ENCODE results near the gene HFE.
"Not testable (repeated sequence)": the region's sequence is repeated elsewhere in the genome, so short reads cannot be mapped to it uniquely, and the experiment has no call there.

Gene HFE

GRCh38 chr6:26055719-26056582 is 31.3 kb upstream of the HFE start:
- ATAC-seq: peak; percentile 93
- Mint-ChIP-seq H3K36me3 (no peaks in the 10 kb centered on the region), H3K27ac (peak overlapping the region; percentile 92), H3K9me3 (no peaks in the 10 kb centered on the region), H3K4me1 (peaks cover 15% of the 10 kb centered on the region), H3K27me3 (no peaks in the 10 kb centered on the region), H3K4me3 (peak overlapping the region; percentile 87)

DNA sequence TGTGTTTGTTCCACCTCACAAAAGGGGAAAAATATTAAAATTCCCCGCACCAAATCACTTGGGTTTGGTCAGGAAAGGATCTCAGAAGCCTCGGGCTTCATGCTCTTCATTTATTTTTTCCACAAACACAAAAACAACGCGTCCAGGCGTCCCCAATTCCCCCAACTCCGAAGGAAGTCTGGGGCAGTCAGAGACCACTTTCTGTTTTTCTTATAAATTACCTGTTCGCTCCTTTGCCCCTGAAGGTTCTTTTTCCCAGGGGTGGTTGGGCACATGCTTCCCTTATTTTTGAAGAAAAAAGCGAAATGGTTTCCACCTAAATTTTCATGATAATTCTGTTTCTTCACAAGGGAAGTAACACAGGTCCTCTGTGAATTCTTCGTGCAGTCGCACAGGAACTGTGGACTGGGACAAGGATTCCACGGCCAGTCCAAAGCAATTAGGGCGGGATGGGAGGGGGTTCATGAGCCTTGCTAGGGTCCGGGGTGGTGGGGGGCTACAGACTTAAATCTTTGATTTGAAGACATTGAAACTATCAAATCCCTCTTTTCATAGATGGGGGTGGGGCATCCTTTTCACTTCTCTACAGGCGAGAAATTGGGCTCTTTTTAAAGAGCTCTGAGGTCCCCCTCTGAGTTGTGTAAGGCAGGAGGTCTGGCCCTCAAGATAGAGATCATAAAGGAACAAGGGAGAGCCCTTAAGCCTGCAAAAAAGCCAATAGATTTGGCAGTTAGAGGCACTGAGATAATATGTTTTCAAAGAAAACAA is 30.5 kb upstream of the HFE start:
- peak overlapping the region; percentile 87 for H3K4me3 Mint-ChIP-seq
- no peaks in the 10 kb centered on the region for H3K36me3 Mint-ChIP-seq
- H3K4me1 Mint-ChIP-seq: peaks cover 15% of the 10 kb centered on the region
- H3K9me3 Mint-ChIP-seq: no peaks in the 10 kb centered on the region
- no peaks in the 10 kb centered on the region for H3K27me3 Mint-ChIP-seq
- ATAC-seq: no peak
- peak overlapping the region; percentile 92 for H3K27ac Mint-ChIP-seq

- H3K27me3 Mint-ChIP-seq: no peaks in the 10 kb centered on the region
- H3K9me3 Mint-ChIP-seq: no peaks in the 10 kb centered on the region
- ATAC-seq: no peak
- no peaks in the 10 kb centered on the region for H3K36me3 Mint-ChIP-seq
- H3K4me1 Mint-ChIP-seq: peaks cover 15% of the 10 kb centered on the region
- H3K27ac Mint-ChIP-seq: peak overlapping the region; percentile 92
- no peak overlapping the region for H3K4me3 Mint-ChIP-seq
Observed at GRCh38 chr6:26057899-26058298, 29.3 kb upstream of the HFE start.

- not testable (repeated sequence) for H3K9me3 Mint-ChIP-seq, H3K4me3 Mint-ChIP-seq, ATAC-seq, H3K36me3 Mint-ChIP-seq, H3K27me3 Mint-ChIP-seq
- H3K4me1 Mint-ChIP-seq: peaks cover 15% of the 10 kb centered on the region
- H3K27ac Mint-ChIP-seq: peak overlapping the region; percentile 92
Observed at GRCh38 chr6:26058477-26059033, 28.7 kb upstream of the HFE start.

- Mint-ChIP-seq H3K4me1 (peaks cover 8% of the 10 kb centered on the region), H3K36me3 (no peaks in the 10 kb centered on the region), H3K4me3 (no peak overlapping the region), H3K27ac (no peak overlapping the region), H3K9me3 (no peaks in the 10 kb centered on the region), H3K27me3 (no peaks in the 10 kb centered on the region)
- ATAC-seq: no peak
Observed at GRCh38 chr6:26059941-26060340, 27.3 kb upstream of the HFE start.

DNA sequence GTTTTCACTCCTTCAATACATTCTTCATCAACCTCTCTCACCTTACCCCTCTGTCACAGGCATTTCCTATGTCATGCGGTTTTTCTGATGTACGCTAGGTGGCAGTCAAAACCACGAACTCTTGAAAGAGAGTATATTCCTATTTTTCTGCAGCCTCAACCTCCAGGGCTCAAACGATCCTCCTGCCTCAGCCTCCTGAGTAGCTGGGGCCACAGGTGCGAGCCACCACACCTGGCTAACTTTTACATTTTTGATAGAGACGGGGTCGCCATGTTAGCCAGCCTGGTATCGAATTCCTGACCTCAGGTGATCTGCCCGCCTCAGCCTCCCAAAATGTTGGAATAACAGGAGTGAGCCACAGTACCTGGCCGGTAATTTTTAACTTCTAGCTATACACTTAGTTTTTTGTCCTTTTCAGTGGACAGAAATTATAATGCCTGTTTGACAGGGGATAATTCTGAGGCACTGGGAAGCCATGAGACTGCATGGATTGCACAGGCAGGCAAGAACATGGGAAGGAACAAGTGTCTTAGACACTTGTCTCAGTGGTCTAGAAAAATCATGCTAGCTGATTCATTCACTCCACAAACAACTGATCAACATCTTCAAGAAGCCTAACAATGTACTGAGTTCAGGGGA is 22.5 kb upstream of the HFE start:
- peaks cover 11% of the 10 kb centered on the region for H3K4me1 Mint-ChIP-seq
- no peak overlapping the region for H3K27ac Mint-ChIP-seq
- no peaks in the 10 kb centered on the region for H3K27me3 Mint-ChIP-seq
- H3K9me3 Mint-ChIP-seq: no peaks in the 10 kb centered on the region
- H3K4me3 Mint-ChIP-seq: no peak overlapping the region
- no peaks in the 10 kb centered on the region for H3K36me3 Mint-ChIP-seq
- peak; percentile 61 for ATAC-seq

DNA sequence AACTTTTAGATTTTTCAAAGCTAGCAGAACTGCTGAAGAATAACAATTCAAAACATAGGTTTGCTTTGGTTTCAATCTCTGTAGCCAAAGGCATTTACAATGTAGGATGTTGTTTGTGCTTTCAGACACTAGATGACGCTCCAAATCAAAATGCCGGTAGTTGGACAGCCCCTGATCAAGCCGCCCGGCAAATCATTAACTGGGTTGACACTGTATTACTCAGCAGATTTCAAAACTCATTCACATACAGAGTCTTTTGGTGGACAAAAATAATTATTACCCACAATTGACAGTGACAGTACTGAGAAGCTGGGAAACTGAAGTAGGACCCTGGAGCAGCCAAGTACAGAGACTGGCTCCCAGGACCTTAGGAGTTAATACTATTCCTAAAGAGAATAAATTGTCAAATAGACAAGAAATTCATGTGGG is 21.3 kb upstream of the HFE start:
- Mint-ChIP-seq H3K9me3 (no peaks in the 10 kb centered on the region), H3K4me3 (no peak overlapping the region), H3K27ac (peak overlapping the region; percentile 63), H3K36me3 (no peaks in the 10 kb centered on the region), H3K27me3 (no peaks in the 10 kb centered on the region), H3K4me1 (peaks cover 11% of the 10 kb centered on the region)
- ATAC-seq: peak; percentile 93

DNA sequence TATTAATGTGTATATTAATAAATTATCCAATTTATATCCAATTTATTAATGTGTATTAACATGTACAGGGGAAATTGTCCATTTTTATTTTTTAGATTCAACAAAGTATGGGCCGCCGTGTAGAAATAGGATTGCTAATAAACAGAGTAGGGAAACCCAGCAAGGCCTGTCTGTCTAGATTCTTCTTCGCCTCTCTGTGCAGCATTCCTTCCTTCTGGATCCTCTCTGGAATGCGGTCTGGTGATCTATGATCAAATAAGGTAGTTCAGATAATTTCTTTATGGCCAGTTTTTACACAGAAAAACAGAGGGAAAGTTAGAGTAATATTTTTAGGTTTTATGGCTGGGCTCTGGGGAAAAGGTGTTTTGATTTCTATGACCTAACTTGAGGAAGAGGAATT is 19.9 kb upstream of the HFE start:
- Mint-ChIP-seq H3K4me1 (peaks cover 11% of the 10 kb centered on the region), H3K27me3 (no peaks in the 10 kb centered on the region), H3K36me3 (no peaks in the 10 kb centered on the region), H3K9me3 (no peaks in the 10 kb centered on the region), H3K27ac (no peak overlapping the region), H3K4me3 (no peak overlapping the region)
- ATAC-seq: no peak

DNA sequence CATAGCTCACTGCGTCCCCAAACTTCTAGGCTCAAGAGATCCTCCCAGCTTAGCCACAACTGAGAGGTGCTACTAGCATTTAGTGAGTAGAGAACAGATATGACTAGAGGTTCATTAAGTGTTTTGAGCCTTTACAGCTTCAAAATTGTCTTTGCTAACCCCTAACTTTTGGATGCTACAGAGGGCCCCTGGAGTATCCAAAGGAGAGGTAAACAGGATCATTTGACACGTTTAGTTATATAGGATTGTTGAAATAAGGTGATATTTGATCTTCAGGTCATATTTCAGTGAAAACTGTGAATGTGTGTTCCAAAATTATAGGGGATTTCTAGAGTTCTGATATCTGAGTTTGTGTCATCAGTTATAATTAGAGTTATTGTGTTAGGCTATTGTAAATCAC is 19.2 kb upstream of the HFE start:
- H3K4me1 Mint-ChIP-seq: peaks cover 11% of the 10 kb centered on the region
- no peaks in the 10 kb centered on the region for H3K27me3 Mint-ChIP-seq
- no peaks in the 10 kb centered on the region for H3K9me3 Mint-ChIP-seq
- no peak for ATAC-seq
- no peaks in the 10 kb centered on the region for H3K36me3 Mint-ChIP-seq
- H3K4me3 Mint-ChIP-seq: no peak overlapping the region
- no peak overlapping the region for H3K27ac Mint-ChIP-seq

- no peak for ATAC-seq
- Mint-ChIP-seq H3K9me3 (no peaks in the 10 kb centered on the region), H3K4me1 (peaks cover 4% of the 10 kb centered on the region), H3K27ac (no peak overlapping the region), H3K36me3 (no peaks in the 10 kb centered on the region), H3K4me3 (no peak overlapping the region), H3K27me3 (no peaks in the 10 kb centered on the region)
Observed at GRCh38 chr6:26071135-26071534, 16.1 kb upstream of the HFE start.

DNA sequence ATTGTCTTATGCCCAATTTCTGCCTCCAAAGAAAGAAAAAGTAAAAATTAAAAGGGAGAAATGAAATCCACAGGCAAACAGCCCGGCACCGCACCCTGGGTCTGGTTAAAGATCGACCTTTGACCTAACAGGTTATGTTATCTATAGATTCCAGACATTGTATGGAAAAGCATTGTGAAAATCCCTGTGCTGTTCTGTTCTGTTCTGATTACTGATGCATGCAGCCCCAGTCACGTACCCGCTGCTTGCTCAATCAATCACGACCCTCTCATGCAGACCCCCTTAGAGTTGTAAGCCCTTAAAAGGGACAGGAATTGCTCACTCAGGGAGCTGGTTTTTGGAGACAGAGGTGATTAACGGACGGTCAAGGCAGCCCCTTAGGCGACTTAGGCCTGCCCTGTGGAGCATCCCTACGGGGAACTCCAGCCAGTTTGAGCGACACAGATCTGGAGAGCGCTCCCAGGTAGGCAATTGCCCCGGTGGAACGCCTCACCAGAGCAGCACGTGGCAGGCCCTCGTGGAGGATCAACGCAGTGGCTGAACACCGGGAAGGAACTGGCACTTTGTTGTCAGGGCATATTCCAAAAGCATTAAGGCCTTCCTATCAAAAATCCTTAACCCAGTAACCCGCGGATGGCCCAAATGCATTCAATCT is 12.0 kb upstream of the HFE start:
- Mint-ChIP-seq H3K36me3 (no peaks in the 10 kb centered on the region), H3K27ac (no peak overlapping the region), H3K4me1 (no peaks in the 10 kb centered on the region), H3K9me3 (no peaks in the 10 kb centered on the region), H3K4me3 (no peak overlapping the region), H3K27me3 (no peaks in the 10 kb centered on the region)
- ATAC-seq: no peak

DNA sequence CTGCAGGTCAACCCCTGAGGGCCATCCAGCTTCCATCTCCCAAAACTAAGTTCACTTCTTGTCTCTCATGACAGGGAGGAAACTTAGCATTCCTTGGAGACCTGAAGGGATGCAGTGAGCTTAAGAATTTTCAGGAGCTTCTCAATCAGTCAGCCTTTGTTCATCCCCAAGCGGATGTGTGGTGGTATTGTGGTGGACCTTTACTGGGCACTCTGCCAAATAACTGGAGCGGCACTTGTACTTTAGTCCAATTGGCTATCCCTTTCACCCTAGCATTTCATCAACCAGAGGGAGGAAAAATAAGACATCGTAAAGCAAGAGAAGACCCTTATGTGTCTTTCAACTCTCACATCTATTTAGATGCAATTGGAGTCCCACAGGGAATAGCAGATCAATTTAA is 9.2 kb upstream of the HFE start:
- H3K4me3 Mint-ChIP-seq, H3K4me1 Mint-ChIP-seq, H3K9me3 Mint-ChIP-seq, H3K36me3 Mint-ChIP-seq, ATAC-seq, H3K27ac Mint-ChIP-seq, H3K27me3 Mint-ChIP-seq: not testable (repeated sequence)

DNA sequence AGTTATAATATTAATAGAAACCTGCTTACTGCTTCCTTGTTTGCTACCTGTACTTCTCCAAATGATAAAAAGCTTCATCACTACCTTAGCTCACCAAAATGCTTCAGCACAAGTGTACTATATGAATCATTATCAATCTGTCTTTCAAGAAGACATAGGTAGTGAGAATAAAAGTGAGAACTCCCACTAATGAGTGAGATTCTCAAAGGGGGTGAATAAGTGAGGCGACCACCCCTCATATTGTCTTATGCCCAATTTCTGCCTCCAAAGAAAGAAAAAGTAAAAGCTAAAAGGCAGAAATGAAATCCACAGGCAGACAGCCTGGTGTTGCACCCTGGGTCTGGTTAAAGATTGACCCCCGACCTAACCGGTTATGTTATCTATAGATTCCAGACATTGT is 6.1 kb upstream of the HFE start:
- not testable (repeated sequence) for H3K9me3 Mint-ChIP-seq, H3K27me3 Mint-ChIP-seq, H3K36me3 Mint-ChIP-seq, ATAC-seq, H3K4me1 Mint-ChIP-seq, H3K4me3 Mint-ChIP-seq, H3K27ac Mint-ChIP-seq

DNA sequence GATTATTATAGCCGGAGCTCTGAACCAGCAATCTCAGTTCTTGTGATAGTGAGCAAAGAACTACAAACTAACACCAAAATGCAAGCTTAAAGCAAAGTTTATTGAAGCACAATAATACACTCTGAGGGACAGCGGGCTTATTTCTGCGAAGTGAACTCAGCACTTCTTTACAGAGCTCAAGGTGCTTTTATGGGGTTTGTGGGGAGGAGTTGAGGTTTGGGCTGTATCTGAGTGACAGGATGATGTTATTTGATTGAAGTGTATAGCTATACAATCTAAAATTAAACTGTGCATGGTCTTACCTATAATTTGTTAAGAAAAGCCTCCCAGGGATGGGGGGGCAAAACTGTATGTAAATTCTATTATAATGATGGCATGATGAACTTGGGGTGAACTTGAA is 1.0 kb upstream of the HFE start:
- Mint-ChIP-seq H3K4me1 (peaks cover 34% of the 10 kb centered on the region), H3K4me3 (no peak overlapping the region), H3K27me3 (no peaks in the 10 kb centered on the region), H3K36me3 (peaks cover 6% of the 10 kb centered on the region), H3K27ac (no peak overlapping the region), H3K9me3 (no peaks in the 10 kb centered on the region)
- no peak for ATAC-seq

DNA sequence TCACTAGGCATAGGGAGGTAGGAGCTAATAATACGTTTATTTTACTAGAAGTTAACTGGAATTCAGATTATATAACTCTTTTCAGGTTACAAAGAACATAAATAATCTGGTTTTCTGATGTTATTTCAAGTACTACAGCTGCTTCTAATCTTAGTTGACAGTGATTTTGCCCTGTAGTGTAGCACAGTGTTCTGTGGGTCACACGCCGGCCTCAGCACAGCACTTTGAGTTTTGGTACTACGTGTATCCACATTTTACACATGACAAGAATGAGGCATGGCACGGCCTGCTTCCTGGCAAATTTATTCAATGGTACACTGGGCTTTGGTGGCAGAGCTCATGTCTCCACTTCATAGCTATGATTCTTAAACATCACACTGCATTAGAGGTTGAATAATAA is 1.1 kb downstream of the HFE start:
- peaks cover 14% of the 10 kb centered on the region for H3K36me3 Mint-ChIP-seq
- peak overlapping the region; percentile 85 for H3K27ac Mint-ChIP-seq
- peaks cover 49% of the 10 kb centered on the region for H3K4me1 Mint-ChIP-seq
- ATAC-seq: no peak
- H3K4me3 Mint-ChIP-seq: peak overlapping the region; percentile 93
- H3K9me3 Mint-ChIP-seq: peaks cover 6% of the 10 kb centered on the region
- H3K27me3 Mint-ChIP-seq: no peaks in the 10 kb centered on the region
